NCI-H1105 (cell line): ENCODE measurements around the gene ADK.
A peak's percentile ranks its signal among the peaks of the same experiment; 100 is the strongest.
"Not testable (repeated sequence)": the region's sequence is repeated elsewhere in the genome, so short reads cannot be mapped to it uniquely, and the experiment has no call there.

Source experiments
- DNase-seq: peaks from one replicate; lab custom pipeline; 2025; lab: John Stamatoyannopoulos, UW

The ADK gene

DNA sequence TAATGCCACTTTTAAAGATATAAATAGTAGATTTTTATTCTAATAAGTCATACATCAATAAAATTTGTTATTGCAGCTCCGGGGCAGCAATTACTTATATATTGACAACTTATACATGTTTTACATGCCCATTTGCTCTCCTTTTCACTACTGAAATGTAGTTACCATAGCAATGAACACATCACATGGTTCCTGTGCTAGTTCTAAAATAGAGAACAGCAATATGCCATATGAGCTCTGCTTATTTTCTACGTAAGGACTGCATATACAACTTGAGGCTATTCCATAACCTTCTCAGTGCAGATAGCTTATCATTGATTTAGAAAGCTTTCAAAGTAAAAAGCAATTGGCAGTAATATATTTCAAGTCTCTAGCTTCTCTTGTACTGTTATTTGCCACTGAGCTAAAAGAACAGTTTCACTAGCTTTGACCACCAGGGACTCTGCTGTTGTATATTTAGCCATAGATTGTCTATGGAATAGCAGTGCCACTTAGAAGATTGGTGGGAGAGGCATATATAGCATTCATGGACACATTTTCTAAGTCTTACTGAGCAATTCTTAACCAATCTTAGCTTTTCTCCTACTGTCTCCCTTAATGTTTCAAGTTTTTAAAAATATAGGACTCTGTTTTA lies 405.2 kb downstream of the ADK start:
- DNase-seq: no peak

GRCh38 chr10:74557098-74557497 lies 406.1 kb downstream of the ADK start:
- no peak for DNase-seq

DNA sequence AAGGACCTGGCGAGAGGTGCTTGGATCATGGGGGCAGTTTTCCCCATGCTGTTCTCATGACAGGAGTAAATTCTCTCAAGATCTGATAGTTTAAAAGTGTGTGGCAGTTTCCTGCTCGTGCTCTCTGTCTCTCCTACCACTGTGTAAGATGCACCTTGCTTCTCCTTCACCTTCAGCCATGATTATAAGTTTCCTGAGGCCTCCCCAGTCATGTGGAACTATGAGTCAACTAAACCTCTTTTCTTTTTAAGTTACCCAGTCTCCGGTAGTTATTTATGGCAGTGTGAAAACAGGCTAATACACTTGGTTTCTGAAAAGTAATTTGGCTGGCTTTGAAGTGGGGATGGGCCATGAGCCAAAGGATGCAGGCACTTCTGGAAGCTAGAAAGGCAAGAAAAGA lies 407.4 kb downstream of the ADK start:
- no peak for DNase-seq

DNA sequence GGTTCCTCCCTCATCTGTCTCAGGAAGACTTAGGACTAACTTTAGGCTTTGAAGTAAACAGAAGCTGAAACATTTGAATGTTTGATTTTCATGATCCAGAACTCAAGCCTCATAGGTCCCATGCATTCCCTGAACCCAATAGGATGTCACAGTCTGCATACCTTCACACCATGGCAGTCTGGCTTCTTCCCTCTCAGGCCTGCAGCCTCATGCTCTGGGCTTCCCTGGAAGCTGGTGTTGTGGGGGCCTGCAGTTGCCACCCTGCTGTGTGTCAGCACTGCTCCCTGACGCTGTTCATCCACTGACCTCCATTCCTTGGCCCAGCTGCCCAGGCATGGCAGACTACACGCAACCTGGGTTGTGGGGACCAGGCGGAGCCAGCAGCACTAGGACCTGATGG lies 407.9 kb downstream of the ADK start:
- no peak for DNase-seq

DNA sequence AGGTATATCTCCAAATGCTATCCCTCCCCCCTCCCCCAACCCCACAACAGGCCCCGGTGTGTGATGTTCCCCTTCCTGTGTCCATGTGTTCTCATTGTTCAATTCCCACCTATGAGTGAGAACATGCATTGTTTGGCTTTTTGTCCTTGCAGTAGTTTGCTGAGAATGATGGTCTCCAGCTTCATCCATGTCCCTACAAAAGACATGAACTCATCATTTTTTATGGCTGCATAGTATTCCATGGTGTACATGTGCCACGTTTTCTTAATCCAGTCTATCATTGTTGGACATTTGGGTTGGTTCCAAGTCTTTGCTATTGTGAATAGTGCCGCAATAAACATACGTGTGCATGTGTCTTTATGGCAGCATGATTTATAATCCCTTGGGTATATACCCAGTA lies 417.9 kb downstream of the ADK start:
- not testable (repeated sequence) for DNase-seq

DNA sequence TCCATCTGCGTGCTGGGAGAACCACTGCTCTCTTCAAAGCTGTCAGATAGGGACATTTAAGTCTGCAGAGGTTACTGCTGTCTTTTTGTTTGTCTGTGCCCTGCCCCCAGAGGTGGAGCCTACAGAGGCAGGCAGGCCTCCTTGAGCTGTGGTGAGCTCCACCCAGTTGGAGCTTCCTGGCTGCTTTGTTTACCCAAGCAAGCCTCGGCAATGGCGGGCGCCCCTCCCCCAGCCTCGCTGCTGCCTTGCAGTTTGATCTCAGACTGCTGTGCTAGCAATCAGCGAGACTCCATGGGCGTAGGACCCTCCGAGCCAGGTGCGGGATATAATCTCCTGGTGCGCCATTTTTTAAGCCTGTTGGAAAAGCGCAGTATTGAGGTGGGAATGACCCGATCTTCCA lies 422.5 kb downstream of the ADK start:
- not testable (repeated sequence) for DNase-seq

DNA sequence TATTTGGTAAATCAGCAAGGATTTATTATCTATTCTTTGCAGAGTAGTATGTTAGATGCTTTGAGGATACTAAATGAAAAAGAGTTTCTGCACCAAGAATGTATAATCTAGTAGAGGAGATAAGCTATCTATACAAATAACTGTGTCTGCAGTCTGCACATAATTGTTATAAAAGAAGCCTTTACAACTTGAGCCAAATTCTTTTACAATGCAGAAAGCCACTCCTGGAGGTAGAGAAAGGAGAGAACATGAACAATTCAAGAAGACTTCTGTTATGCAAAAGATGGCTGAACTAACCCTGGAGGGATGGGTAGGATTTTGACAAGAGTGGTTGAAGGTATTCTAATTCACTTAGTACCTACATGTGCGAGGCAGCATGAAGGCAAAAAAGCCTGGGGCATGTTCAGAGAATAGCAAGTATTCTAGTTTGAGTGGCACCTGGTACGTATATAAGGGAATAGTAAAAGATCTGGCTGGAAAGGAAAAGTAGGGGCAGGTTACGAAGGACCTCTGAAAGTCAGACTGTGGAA lies 424.2 kb downstream of the ADK start:
- no peak for DNase-seq

- no peak for DNase-seq
These were observed 424.9 kb downstream of the ADK start for GRCh38 chr10:74575912-74576311.

DNA sequence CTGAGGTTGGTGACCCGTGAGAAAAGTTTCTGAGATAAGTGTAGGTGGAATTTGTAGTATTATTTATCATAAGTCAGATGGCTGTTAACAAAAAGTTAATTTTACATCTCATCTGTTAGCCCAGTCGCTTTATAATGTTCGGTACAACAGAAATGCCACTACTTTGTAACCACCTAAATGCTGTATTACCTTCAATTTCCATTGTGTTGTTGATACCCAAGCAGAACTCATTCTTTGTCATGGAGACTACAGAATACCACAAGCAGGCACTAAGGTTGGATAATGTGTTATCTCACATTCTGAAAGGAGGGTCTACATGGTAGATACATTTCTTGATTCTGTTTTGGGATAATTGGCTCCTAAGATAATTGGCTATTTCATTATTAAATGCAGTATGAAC lies 425.6 kb downstream of the ADK start:
- DNase-seq: no peak

GRCh38 chr10:74580438-74580837 lies 429.4 kb downstream of the ADK start:
- not testable (repeated sequence) for DNase-seq

GRCh38 chr10:74582566-74582965 lies 431.5 kb downstream of the ADK start:
- no peak for DNase-seq

DNA sequence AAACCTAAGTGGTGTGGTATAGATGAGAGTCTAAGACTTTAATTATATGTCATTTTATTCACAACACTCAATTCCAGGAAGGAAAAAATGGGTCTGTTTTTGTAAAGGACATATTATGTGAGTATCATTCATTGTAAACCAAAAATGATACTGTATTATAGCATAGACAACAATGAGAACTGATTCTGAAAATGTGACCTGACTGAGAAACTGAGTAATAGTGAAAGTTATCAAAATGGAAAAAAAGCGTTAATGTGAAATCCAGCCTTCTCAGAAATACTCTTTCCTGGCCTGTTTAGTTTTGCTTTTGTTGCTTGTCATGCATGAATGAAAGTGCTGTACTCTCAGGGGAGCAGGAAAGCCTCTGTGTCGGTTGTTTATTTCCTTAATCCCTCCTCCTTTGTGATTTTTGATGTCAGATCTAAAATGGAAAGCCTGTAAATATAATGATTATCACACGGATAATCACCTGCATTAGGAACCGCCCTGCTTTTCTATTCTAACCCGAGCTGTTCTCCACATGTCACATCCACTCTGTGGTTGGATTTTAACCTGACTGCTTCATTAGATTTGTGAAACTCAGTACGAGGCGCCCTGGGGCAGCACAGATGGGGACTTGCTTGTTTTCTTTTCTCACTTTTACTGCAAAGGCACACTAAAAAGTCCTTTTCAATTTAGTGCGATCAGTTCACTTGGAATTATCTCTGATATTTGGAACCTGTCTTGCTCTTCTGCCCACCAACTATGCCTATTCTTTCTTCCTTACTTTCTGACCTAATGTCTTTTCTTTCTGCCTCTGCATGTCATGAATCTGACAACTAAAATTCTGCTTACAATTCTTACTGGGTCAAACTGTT lies 434.4 kb downstream of the ADK start:
- DNase-seq: peak; percentile 28

DNA sequence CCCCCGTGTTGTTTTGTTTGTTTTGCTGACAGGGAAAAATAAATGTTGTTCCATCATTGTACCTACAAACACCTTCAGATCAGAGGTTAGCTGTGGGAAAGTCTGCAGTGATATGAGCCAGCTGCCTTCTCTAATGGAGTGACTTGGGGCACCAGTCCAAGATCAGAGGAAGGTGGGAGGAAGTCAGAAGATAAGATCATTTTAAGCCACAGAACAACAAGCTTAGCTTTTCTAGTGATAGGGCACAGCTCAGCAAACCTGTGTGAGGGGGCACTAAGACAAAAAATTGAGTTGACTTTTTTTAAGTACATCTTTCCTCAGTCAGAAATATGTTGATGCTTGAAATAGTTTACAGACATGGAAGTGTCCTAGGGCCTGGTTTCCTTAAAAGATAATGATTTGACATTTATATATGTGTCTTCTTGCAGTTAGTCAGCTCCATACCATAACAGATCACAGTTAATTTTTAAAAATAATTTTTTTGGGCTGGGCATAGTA lies 435.1 kb downstream of the ADK start:
- peak; percentile 3 for DNase-seq

DNA sequence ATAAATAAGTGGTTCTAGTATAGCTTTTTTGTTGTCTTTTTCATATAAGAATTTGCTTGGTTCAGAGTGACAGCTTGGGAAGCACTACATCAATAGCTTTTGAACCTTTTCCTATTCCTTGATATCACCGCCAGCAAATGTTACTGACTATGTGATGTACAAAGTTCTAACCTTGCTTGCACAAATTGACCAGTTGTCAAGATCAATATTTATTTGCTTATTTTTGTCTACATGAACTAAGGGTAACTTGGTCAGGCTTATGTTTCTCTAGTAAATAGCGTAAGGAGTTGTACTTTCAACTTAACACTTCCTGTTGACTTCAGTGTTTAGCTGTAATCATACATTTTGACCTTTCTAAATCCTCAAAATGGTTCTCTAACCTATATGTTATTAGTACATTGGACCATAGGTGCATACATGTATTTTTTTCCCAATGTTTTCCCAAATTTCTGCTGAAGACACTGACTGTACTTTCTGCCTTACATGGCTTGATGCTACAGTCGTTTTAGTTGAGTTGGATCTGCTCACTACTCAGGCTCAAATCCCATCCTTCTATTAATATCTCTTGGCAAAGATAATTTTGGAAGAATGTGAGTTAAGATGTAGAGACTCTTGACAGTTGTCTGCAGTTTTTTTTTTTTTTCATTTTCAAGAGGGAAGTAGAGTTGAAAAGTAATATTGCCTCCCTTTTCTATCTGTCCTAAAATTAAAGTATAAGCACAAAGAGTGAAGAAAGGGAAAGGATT lies 436.3 kb downstream of the ADK start:
- no peak for DNase-seq

DNA sequence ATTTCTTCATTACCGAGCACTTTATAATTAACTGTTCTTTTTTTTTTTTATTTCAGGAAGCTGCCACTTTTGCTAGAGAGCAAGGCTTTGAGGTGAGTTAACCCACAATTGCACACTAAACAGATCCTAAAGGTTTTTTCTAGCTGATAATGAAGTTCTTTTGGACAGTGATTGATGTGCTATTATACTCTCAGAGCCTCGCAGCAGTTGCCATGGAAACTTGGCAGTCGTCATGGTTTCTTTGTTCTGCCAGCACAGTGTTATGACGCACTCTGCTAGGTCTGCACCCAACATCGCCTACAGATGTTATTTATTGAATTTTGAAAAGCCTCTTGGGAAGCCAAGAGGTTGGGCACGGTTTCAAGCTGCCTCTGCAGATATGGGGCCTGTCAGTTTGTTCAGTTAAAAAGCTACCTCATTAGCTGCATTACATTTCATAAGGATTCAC lies 438.2 kb downstream of the ADK start:
- DNase-seq: peak; percentile 92

- no peak for DNase-seq
These were observed 438.8 kb downstream of the ADK start for GRCh38 chr10:74589851-74590250.

- DNase-seq: no peak
These were observed 442.4 kb downstream of the ADK start for GRCh38 chr10:74593470-74593869.

- DNase-seq: no peak
These were observed 445.7 kb downstream of the ADK start for GRCh38 chr10:74596713-74597112.

DNA sequence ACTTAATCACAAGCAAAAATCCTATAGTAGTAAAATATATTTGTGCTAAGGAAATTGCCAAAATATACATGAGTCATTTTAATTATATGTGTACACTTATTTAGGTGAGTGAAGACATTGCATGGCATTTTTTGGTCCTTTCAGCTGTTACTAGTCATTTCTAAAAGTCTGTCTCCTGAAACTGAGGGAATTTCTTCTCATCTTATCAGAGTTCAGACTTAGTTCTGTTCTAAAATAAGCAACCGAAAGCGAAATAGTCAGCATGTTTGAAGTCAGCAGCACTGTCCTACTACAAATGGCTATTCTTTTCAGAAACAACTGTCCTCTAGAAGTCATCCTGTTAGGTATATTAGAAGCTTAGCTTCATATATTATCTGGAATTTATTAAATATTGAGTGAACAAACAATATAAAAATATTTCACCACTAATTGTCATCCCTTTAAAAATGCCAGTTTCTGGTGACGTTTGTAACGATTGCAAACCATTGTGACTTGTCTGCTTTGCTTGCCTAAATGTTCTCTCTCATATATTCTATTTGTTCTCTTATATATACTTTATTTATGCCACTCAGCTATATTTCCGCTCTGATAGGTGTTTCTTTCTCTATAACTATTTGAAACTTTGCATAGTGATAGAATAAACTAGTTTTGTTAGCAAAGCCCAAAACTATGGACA lies 448.0 kb downstream of the ADK start:
- DNase-seq: no peak

- no peak for DNase-seq
These were observed 448.7 kb downstream of the ADK start for GRCh38 chr10:74599672-74600071.

- no peak for DNase-seq
These were observed 449.1 kb downstream of the ADK start for GRCh38 chr10:74600170-74600569.

DNA sequence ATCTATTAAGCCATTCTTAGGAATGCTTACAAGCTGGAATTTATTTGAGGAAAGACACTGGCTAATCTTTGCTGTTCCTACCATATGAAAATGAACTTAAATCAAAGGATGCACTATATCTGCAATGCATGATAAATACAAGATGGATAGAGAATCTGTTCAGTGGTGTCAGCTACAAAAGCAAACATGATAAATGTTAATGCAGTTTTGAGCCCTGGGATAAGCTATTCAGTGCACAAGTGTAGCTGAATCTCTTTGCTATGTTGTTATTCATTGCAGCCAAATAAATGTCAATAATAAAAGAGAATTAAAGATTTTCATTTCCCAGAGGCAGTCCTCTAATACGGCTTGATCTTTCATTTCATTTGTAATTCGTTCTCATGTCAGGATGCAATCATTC lies 451.6 kb downstream of the ADK start:
- DNase-seq: no peak
